Measurements from ENCODE around the gene FRMD4B.

DNA sequence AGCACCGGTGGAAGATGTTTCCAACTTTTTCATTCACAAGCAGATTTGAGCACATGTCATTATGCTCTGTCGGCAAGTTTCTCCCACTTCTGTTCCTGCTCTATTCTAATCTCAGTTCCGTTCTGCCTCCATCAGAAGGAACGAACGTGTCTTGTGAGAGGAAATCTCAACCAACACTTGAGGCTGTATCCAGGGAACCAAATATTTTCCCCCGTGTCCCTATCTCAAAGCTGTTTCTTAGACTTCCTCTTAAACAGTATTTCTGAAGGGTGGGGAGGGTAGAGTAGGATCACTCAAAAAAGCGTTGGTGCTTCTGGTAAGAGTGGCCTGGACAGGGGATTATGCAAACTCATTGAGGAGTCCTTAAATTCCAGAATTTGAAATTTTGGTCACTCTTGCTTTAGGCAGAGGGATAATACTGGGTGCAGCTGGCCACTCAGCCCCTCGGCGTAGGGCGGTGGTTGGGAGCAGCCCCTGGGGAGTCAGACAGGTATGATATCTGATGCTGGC, 54.9 kb downstream of the FRMD4B start:
- TF ChIP-seq, protein P1, sequence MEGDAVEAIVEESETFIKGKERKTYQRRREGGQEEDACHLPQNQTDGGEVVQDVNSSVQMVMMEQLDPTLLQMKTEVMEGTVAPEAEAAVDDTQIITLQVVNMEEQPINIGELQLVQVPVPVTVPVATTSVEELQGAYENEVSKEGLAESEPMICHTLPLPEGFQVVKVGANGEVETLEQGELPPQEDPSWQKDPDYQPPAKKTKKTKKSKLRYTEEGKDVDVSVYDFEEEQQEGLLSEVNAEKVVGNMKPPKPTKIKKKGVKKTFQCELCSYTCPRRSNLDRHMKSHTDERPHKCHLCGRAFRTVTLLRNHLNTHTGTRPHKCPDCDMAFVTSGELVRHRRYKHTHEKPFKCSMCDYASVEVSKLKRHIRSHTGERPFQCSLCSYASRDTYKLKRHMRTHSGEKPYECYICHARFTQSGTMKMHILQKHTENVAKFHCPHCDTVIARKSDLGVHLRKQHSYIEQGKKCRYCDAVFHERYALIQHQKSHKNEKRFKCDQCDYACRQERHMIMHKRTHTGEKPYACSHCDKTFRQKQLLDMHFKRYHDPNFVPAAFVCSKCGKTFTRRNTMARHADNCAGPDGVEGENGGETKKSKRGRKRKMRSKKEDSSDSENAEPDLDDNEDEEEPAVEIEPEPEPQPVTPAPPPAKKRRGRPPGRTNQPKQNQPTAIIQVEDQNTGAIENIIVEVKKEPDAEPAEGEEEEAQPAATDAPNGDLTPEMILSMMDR (IDR thresholded peaks at IDR 0.05), result no peak
- TF ChIP-seq POLR2A (IDR thresholded peaks at IDR 0.05), result no peak
